K562 treated with DMSO at 1 percent for 4 hours (cell line): ENCODE data around the gene DNAH10. TPM values are rescaled to one million over a fixed set of nuclear protein-coding genes. Genes with fewer than 3 reads are reported as not detected.

Source experiments
- total RNA-seq: library from RNA; unstranded; fragments of 300-600 nt; gene quantifications from 2 replicates; pipeline ENCODE4 v1.2.3, GENCODE V29; 2022; ENCODE audit not compliant: insufficient read depth

Gene DNAH10
- total RNA-seq, result 0.32 and 0.42 TPM in 2 replicates

GRCh38 chr12:123761841-123762714 lies at the start of gene DNAH10:
Gene DNAH10, plus strand, starts transcription at chr12:123762301. Its CDS starts 36 bp downstream, at chr12:123762337.

GRCh38 chr12:123972457-123973401 lies 210.6 kb downstream of the DNAH10 start, which contains the start of the genes CCDC92 and ZNF664:
Gene CCDC92, minus strand, starts transcription at chr12:123972831. Its CDS starts 28,526 bp downstream, at chr12:123944305.
Gene ZNF664, plus strand, starts transcription at chr12:123973215. Its CDS starts 38,930 bp downstream, at chr12:124012145.

Other genes starting within 250 kb of the DNAH10 start
- gene RILPL1, start 228.6 kb upstream of the DNAH10 start, total RNA-seq, result 3.3 and 3.7 TPM in 2 replicates
- gene TMED2, start 177.7 kb upstream of the DNAH10 start, total RNA-seq, result 123 and 139 TPM in 2 replicates
- gene DDX55, start 160.2 kb upstream of the DNAH10 start, total RNA-seq, result 14.2 and 22.0 TPM in 2 replicates
- gene EIF2B1, start 128.6 kb upstream of the DNAH10 start, total RNA-seq, result 29.7 and 46.7 TPM in 2 replicates
- 19.9 and 20.2 TPM in 2 replicates for gene GTF2H3, start 128.5 kb upstream of the DNAH10 start, total RNA-seq
- 3.3 and 4.1 TPM in 2 replicates for gene TCTN2, start 91.2 kb upstream of the DNAH10 start, total RNA-seq
- gene ATP6V0A2, start 49.9 kb upstream of the DNAH10 start, total RNA-seq, result 11.7 and 14.4 TPM in 2 replicates
- gene CCDC92, start 210.5 kb downstream of the DNAH10 start, total RNA-seq, result 30.9 and 36.1 TPM in 2 replicates
- 39.9 and 49.9 TPM in 2 replicates for gene ZNF664, start 210.9 kb downstream of the DNAH10 start, total RNA-seq